Retinal pigment epithelial cell (primary cell): ENCODE results near the gene NRG3.

Experiments used
- DNase-seq: peaks from one replicate; pipeline ENCODE4 v3.0.0-alpha.2; 2010; ENCODE audit warnings: low read depth
- H3K4me3 ChIP-seq: 2 replicates; pipeline ENCODE4 v1.5.1; 2011; ENCODE audit warnings: mild to moderate bottlenecking, low read length, control low read depth, moderate library complexity
- CTCF ChIP-seq: conservative IDR thresholded peaks from 2 replicates; pipeline ENCODE4 v1.5.1; 2011; ENCODE audit warnings: low read depth, low read length, control low read depth, inconsistent platforms

NRG3 gene

GRCh38 chr10:81950358-81950757 is 75.4 kb downstream of the NRG3 start:
- no peak overlapping the region for H3K4me3 ChIP-seq
- DNase-seq, result no peak
- TF ChIP-seq CTCF, result no peak

- TF ChIP-seq CTCF, result no peak
- DNase-seq, result no peak
- no peak overlapping the region for H3K4me3 ChIP-seq
These were observed 78.4 kb downstream of the NRG3 start for GRCh38 chr10:81953420-81953819.

GRCh38 chr10:81957976-81958375 is 83.0 kb downstream of the NRG3 start:
- H3K4me3 ChIP-seq, result no peak overlapping the region
- no peak for TF ChIP-seq CTCF
- DNase-seq, result no peak

GRCh38 chr10:81959016-81959415 is 84.0 kb downstream of the NRG3 start:
- DNase-seq, result no peak
- no peak overlapping the region for H3K4me3 ChIP-seq
- TF ChIP-seq CTCF, result no peak

- no peak for TF ChIP-seq CTCF
- no peak for DNase-seq
These were observed 86.6 kb downstream of the NRG3 start for GRCh38 chr10:81961451-81962184.

GRCh38 chr10:81963606-81964005 is 88.6 kb downstream of the NRG3 start:
- no peak for TF ChIP-seq CTCF
- no peak for DNase-seq
- no peak overlapping the region for H3K4me3 ChIP-seq

More at GRCh38 chr10:81961451-81962184, 86.6 kb downstream of the NRG3 start:
- no peak overlapping the region for H3K4me3 ChIP-seq

GRCh38 chr10:81967716-81968115 is 92.7 kb downstream of the NRG3 start:
- no peak overlapping the region for H3K4me3 ChIP-seq
- no peak for DNase-seq
- TF ChIP-seq CTCF, result no peak
